ENCODE measurements around the gene RGS7. TPM values are rescaled to one million over a fixed set of nuclear protein-coding genes. Genes with fewer than 3 reads are reported as not detected.

The RGS7 gene
- total RNA-seq, 1 donor from 2014 or later, result 0.18 TPM

DNA sequence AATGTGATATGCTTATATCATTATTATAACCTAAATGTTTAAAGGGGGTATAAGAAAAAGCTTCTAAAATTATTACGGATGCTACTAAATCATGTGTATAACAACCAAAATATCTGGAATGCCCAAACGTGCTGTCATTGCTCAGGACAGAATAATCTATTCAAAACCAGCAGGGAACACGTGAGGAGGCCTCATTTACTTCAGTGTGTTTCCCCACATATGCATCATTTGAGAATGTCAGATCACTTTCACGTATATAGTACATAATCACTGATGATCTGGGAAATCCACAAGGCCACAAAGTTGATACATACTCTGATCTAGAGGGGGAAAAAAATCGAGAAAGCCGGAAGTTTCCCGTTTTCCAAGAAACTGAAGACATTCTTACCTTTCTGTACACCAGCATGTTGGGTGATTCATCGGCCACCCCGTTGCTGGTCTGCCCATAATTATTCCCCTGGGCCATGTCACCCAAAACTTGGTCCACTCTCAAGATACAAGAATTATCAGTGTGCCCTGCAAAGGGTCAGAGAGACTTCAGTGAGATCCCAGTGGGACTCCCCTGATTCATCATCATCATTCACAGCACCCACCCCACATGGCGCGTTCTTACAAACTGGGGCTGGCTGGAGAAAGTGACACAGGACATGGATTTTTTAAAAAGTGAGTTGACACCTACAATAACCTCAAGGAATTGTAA, 1.5 kb downstream of the RGS7 start:
- no peak overlapping the region for H2AFZ ChIP-seq (ENCODE audit: low read depth, low read length)
- no peak overlapping the region for H3K9ac ChIP-seq (ENCODE audit: low read length)
- no peaks in the 10 kb centered on the region for H3K9me3 ChIP-seq (ENCODE audit: insufficient read depth, low read depth, low read length)
- no peak overlapping the region for H3K27ac ChIP-seq (ENCODE audit: low read depth, low read length)
- FAIRE-seq, result no peak
- peaks cover 11% of the 10 kb centered on the region for H3K27me3 ChIP-seq (ENCODE audit: insufficient read depth, low read length)
- no peak for DNase-seq (ENCODE audit: low read depth)
- peaks cover 1% of the 10 kb centered on the region for H3K4me1 Mint-ChIP-seq (ENCODE audit: low read depth, unreplicated experiment)
- no peaks in the 10 kb centered on the region for H3K36me3 Mint-ChIP-seq (ENCODE audit: low read depth, unreplicated experiment)
- H4K20me1 ChIP-seq (ENCODE audit: insufficient read depth, low read length), result no peaks in the 10 kb centered on the region
- TF ChIP-seq, protein P1, sequence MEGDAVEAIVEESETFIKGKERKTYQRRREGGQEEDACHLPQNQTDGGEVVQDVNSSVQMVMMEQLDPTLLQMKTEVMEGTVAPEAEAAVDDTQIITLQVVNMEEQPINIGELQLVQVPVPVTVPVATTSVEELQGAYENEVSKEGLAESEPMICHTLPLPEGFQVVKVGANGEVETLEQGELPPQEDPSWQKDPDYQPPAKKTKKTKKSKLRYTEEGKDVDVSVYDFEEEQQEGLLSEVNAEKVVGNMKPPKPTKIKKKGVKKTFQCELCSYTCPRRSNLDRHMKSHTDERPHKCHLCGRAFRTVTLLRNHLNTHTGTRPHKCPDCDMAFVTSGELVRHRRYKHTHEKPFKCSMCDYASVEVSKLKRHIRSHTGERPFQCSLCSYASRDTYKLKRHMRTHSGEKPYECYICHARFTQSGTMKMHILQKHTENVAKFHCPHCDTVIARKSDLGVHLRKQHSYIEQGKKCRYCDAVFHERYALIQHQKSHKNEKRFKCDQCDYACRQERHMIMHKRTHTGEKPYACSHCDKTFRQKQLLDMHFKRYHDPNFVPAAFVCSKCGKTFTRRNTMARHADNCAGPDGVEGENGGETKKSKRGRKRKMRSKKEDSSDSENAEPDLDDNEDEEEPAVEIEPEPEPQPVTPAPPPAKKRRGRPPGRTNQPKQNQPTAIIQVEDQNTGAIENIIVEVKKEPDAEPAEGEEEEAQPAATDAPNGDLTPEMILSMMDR (IDR thresholded peaks at IDR 0.05; ENCODE audit: insufficient read depth, low read depth, low read length), result no peak
- TF ChIP-seq EZH2 (IDR thresholded peaks at IDR 0.05; ENCODE audit: insufficient read depth, low read length), result no peak
- H3K36me3 ChIP-seq (ENCODE audit: insufficient read depth, low read length), result no peaks in the 10 kb centered on the region
- peaks cover 38% of the 10 kb centered on the region for H3K27me3 Mint-ChIP-seq (ENCODE audit: low read depth, unreplicated experiment)
- H3K4me3 ChIP-seq (ENCODE audit: insufficient read depth, low read depth, low read length), result no peak overlapping the region
- no peak overlapping the region for H3K4me2 ChIP-seq (ENCODE audit: low read length)
- H3K79me2 ChIP-seq (ENCODE audit: insufficient read depth, low read length), result no peaks in the 10 kb centered on the region
- H3K4me1 ChIP-seq (ENCODE audit: insufficient read depth, low read length), result peaks cover 4% of the 10 kb centered on the region
- H3K9me3 Mint-ChIP-seq (ENCODE audit: unreplicated experiment), result no peaks in the 10 kb centered on the region
- peak overlapping the region; percentile 69 for H3K4me3 Mint-ChIP-seq (ENCODE audit: unreplicated experiment)
- H3K27ac Mint-ChIP-seq (ENCODE audit: unreplicated experiment), result no peak overlapping the region

DNA sequence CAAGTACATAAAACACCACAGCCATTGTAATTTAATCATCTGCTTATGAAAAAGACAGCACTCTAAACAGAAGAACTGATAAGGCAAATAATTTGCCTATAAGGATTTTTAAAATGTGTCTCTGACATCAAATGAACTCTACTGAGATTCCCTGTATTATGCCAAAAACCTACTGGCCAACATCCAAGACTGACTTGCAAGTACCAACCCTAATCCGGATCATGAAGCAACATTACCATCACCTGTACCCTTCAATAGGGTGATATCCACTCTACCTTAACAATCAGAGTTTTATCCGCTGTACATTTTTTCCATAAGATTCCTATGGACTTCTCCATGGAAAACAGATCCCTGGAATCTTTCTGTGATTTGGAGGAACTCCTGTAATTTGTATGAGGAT, 4.6 kb downstream of the RGS7 start:
- FAIRE-seq, result no peak
- Mint-ChIP-seq H3K27ac (ENCODE audit: unreplicated experiment) (no peak overlapping the region), H3K36me3 (ENCODE audit: low read depth, unreplicated experiment) (no peaks in the 10 kb centered on the region), H3K27me3 (ENCODE audit: low read depth, unreplicated experiment) (peaks cover 25% of the 10 kb centered on the region), H3K4me3 (ENCODE audit: unreplicated experiment) (no peak overlapping the region), H3K9me3 (ENCODE audit: unreplicated experiment) (no peaks in the 10 kb centered on the region), H3K4me1 (ENCODE audit: low read depth, unreplicated experiment) (peaks cover 1% of the 10 kb centered on the region)
- TF ChIP-seq EZH2 (IDR thresholded peaks at IDR 0.05; ENCODE audit: insufficient read depth, low read length), result no peak
- TF ChIP-seq, protein P1 (IDR thresholded peaks at IDR 0.05; ENCODE audit: insufficient read depth, low read depth, low read length), result no peak
- H3K9me3 ChIP-seq (ENCODE audit: insufficient read depth, low read depth, low read length), result no peaks in the 10 kb centered on the region
- no peaks in the 10 kb centered on the region for H3K79me2 ChIP-seq (ENCODE audit: insufficient read depth, low read length)
- H2AFZ ChIP-seq (ENCODE audit: low read depth, low read length), result no peak overlapping the region
- H3K4me1 ChIP-seq (ENCODE audit: insufficient read depth, low read length), result peaks cover 4% of the 10 kb centered on the region
- no peak overlapping the region for H3K27ac ChIP-seq (ENCODE audit: low read depth, low read length)
- DNase-seq (ENCODE audit: low read depth), result no peak
- no peak overlapping the region for H3K4me2 ChIP-seq (ENCODE audit: low read length)
- no peaks in the 10 kb centered on the region for H4K20me1 ChIP-seq (ENCODE audit: insufficient read depth, low read length)
- H3K36me3 ChIP-seq (ENCODE audit: insufficient read depth, low read length), result no peaks in the 10 kb centered on the region
- no peak overlapping the region for H3K9ac ChIP-seq (ENCODE audit: low read length)
- no peak overlapping the region for H3K4me3 ChIP-seq (ENCODE audit: insufficient read depth, low read depth, low read length)
- no peaks in the 10 kb centered on the region for H3K27me3 ChIP-seq (ENCODE audit: insufficient read depth, low read length)

DNA sequence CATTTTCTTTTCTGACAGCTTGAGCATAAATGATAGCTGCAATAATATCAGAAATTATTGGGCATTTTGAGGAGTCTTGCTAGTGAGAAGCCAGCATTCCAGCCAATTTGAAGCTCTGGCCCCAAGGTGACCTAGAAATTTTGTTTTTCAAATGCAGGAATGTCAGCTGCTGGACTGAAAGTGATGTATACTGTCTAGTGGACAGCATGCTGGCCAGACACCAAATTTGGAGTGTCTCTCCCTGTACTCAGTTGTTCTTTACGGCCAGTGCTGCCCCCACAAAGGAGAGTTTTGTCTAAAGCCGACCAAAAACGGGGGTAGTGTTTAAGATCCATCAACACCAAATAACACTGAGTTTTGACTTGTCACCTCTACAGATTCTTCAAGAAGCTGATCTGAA, 5.2 kb downstream of the RGS7 start:
- peaks cover 25% of the 10 kb centered on the region for H3K27me3 Mint-ChIP-seq (ENCODE audit: low read depth, unreplicated experiment)
- no peak overlapping the region for H3K27ac Mint-ChIP-seq (ENCODE audit: unreplicated experiment)
- no peaks in the 10 kb centered on the region for H3K9me3 ChIP-seq (ENCODE audit: insufficient read depth, low read depth, low read length)
- TF ChIP-seq, protein P1 (IDR thresholded peaks at IDR 0.05; ENCODE audit: insufficient read depth, low read depth, low read length), result no peak
- TF ChIP-seq EZH2 (IDR thresholded peaks at IDR 0.05; ENCODE audit: insufficient read depth, low read length), result no peak
- H3K4me3 ChIP-seq (ENCODE audit: insufficient read depth, low read depth, low read length), result no peak overlapping the region
- no peaks in the 10 kb centered on the region for H3K79me2 ChIP-seq (ENCODE audit: insufficient read depth, low read length)
- DNase-seq (ENCODE audit: low read depth), result no peak
- peaks cover 4% of the 10 kb centered on the region for H3K4me1 ChIP-seq (ENCODE audit: insufficient read depth, low read length)
- H3K4me3 Mint-ChIP-seq (ENCODE audit: unreplicated experiment), result no peak overlapping the region
- H2AFZ ChIP-seq (ENCODE audit: low read depth, low read length), result no peak overlapping the region
- no peak overlapping the region for H3K9ac ChIP-seq (ENCODE audit: low read length)
- no peak for FAIRE-seq
- H3K9me3 Mint-ChIP-seq (ENCODE audit: unreplicated experiment), result no peaks in the 10 kb centered on the region
- H3K4me1 Mint-ChIP-seq (ENCODE audit: low read depth, unreplicated experiment), result peaks cover 1% of the 10 kb centered on the region
- H3K36me3 ChIP-seq (ENCODE audit: insufficient read depth, low read length), result no peaks in the 10 kb centered on the region
- no peaks in the 10 kb centered on the region for H4K20me1 ChIP-seq (ENCODE audit: insufficient read depth, low read length)
- H3K36me3 Mint-ChIP-seq (ENCODE audit: low read depth, unreplicated experiment), result no peaks in the 10 kb centered on the region
- H3K27ac ChIP-seq (ENCODE audit: low read depth, low read length), result no peak overlapping the region
- H3K4me2 ChIP-seq (ENCODE audit: low read length), result no peak overlapping the region
- no peaks in the 10 kb centered on the region for H3K27me3 ChIP-seq (ENCODE audit: insufficient read depth, low read length)

Measured in astrocyte (in vitro differentiated cells and primary cell).